Bronchial epithelial cell (primary cell): ENCODE measurements around the gene RAI1. TPM values are rescaled to one million over a fixed set of nuclear protein-coding genes. Genes with fewer than 3 reads are reported as not detected.

ENCODE experiments used
- DNase-seq: peaks from one replicate; pipeline ENCODE4 v3.0.0-alpha.2; 2010; ENCODE audit warnings: low read depth
- FAIRE-seq: peaks from 2 replicates; lab custom pipeline; 2011; peaks lifted over from hg19 to GRCh38; lab: Jason Lieb, UNC
- H3K27me3 ChIP-seq: 2 replicates; pipeline ENCODE4 v1.5.1; 2011; ENCODE audit warnings: low read length; ENCODE audit not compliant: control insufficient read depth, insufficient read depth
- H3K36me3 ChIP-seq: 2 replicates; pipeline ENCODE4 v1.5.1; 2011; ENCODE audit warnings: low read length; ENCODE audit not compliant: control insufficient read depth, insufficient read depth
- H3K4me3 ChIP-seq: 2 replicates; pipeline ENCODE4 v1.5.1; 2011; ENCODE audit warnings: mild to moderate bottlenecking, low read depth, low read length, control low read depth
- total RNA-seq: library from RNA; depleted of rRNA; stranded (reverse); fragments of >200 nt; gene quantifications from 2 replicates; pipeline ENCODE4 v1.2.1, GENCODE V29; 2014
- TF ChIP-seq, protein P1 (sequence below): IDR thresholded peaks from 2 replicates; pipeline ENCODE4 v1.5.1; 2011; ENCODE audit warnings: mild to moderate bottlenecking, moderate library complexity, low read length, control low read depth, inconsistent platforms; ENCODE audit not compliant: insufficient read depth, severe bottlenecking

RAI1 gene
- total RNA-seq, 1 donor from 2014 or later, result 7.4 TPM

DNA sequence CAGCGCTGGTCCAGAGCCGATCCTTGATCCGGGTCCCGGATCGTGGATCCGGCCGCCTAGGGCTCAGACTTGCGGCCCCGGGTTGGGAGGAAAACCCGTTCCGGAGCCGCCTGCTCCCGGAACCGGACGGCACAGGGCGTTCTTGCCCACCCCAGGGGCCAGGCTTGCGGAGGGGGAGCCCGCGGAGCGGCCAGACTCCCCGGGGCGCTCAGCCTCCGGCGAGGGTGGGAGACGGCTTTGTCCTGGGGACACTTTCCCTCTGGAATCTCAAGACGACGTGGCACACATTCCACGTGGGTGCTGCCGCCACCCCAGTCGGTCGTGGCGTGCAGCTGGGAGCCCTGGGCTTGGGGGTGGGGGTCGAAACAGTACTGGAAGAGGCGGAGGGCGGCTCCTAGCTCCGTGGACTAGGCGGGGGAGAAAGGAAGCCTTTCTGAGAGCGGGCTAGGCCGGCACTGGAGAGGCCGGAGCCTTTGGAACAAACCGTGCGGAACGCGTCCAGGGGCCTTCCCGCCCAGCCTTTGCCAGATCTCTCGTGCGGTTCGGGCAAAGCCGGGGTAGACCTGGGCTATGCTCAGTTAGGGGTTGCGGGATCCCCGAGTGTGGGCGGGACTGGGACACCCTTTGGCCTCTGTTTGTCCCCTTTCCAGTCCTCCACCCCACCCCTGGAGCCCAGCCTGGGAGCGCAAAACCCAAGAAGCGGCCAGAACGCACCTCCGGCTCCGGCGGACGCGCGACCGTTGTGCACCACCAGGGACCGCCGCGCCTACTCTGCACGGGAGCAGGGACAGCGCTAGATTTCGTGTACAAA is 129.0 kb downstream of the RAI1 start:
- Histone ChIP-seq H3K4me3 (no peak overlapping the region), H3K36me3 (peaks cover 31% of the 10 kb centered on the region), H3K27me3 (no peaks in the 10 kb centered on the region)
- TF ChIP-seq, protein P1, sequence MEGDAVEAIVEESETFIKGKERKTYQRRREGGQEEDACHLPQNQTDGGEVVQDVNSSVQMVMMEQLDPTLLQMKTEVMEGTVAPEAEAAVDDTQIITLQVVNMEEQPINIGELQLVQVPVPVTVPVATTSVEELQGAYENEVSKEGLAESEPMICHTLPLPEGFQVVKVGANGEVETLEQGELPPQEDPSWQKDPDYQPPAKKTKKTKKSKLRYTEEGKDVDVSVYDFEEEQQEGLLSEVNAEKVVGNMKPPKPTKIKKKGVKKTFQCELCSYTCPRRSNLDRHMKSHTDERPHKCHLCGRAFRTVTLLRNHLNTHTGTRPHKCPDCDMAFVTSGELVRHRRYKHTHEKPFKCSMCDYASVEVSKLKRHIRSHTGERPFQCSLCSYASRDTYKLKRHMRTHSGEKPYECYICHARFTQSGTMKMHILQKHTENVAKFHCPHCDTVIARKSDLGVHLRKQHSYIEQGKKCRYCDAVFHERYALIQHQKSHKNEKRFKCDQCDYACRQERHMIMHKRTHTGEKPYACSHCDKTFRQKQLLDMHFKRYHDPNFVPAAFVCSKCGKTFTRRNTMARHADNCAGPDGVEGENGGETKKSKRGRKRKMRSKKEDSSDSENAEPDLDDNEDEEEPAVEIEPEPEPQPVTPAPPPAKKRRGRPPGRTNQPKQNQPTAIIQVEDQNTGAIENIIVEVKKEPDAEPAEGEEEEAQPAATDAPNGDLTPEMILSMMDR, result no peak
- no peak for FAIRE-seq
- no peak for DNase-seq

DNA sequence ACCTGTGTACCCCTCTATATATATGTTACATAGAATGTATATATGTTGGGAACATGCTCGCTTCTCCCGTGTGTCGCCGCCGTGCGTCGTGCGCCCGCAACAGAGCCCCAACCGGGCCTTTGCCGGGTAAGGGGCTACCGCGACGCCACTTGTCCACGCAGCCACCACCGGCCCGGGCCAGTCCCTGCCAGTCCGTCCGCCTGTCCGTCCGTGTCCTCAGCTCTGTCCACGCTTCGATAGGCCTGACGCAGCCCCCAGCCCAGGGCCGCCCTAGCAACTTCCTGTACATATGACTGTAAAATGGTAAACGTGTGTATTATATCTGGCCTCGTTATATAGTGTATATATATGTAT is 129.6 kb downstream of the RAI1 start:
- TF ChIP-seq, protein P1, result no peak
- no peak overlapping the region for H3K4me3 ChIP-seq
- DNase-seq (no peak), FAIRE-seq (no peak)
- no peaks in the 10 kb centered on the region for H3K27me3 ChIP-seq
- peaks cover 32% of the 10 kb centered on the region for H3K36me3 ChIP-seq

DNA sequence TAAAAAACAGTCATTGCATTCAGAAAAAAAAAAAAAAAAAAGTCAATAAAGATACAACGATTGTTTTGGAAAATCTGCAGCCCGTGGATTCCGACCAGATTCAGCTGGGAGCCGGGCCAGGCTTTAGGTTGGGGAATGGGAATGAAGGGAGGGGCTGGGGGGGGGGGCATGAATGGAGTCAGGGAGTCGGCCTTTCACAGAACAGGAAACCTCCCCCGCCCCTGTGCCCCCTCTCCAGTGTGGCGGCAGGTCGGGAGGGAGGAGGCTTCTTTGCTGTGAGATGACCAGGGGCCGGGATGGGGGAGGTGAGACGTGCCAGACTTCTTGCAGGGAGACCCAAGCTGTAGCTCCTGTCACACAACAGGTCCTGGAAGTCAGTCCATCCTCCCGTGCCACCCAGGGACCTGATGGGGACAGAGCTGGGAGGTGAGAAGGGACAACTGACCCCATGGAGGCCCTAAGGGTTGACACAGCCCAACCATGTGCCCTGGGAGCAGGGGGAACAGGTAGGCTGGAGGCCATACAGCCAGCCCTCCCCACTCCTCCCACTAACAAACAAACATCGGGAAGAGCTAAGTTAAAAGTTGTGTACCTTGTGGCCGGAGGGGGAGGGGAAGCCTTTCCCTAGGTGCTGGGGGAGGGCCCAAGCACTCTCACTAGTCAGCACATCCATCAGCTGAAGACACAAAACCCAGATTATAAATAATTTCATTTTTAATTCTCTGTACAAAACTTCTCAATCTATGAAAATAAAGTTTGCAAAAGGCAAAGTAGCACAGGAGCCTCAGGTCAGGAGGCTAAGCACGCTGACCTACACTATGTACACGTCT is 130.3 kb downstream of the RAI1 start:
- Histone ChIP-seq H3K4me3 (no peak overlapping the region), H3K27me3 (no peaks in the 10 kb centered on the region), H3K36me3 (peaks cover 35% of the 10 kb centered on the region)
- TF ChIP-seq, protein P1, result no peak
- no peak for FAIRE-seq
- DNase-seq, result no peak

DNA sequence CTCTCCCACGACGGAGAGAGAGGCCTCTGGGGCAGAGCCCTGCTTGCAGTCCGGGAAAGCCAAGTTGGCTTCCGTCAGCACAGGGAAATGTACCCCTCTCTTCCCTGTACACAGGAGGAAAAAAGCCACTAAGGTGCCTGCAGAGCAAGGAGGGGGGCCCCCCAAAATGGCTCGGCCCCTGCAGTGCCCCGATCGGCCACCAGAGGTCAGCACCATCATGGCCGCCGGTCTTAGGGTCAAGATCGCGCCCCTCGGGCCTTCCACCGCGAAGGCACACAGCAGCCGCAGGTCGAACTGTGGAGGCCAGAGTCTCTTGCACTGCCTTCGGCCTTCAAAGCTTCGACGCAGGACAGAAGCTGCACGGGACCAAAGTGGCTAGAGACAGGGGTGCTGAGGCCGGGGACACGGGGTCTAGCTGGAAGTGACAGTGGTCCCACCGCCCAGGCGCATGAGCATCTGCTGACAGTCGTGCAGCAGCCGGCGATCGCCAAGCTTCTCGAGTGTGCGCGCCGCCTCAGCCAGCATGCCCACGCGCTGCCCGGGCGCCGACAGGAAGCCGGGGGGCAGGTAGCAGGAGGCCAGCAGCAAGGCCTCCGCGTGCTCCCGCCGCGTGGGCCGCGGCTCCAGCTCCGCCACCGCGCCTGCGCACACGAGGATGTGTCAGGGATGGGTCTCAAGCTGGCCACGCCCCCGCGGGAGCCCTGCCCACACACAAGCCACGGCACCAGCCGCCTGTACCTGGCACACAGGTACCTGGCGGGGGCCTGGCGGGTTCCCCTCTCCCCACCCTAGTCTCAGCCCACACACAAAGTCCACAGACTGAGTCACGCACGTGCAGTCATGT is 131.2 kb downstream of the RAI1 start:
- H3K36me3 ChIP-seq, result peaks cover 41% of the 10 kb centered on the region
- no peak for FAIRE-seq
- DNase-seq, result peak; percentile 40
- H3K4me3 ChIP-seq, result no peak overlapping the region
- no peaks in the 10 kb centered on the region for H3K27me3 ChIP-seq
- TF ChIP-seq, protein P1, result peak; percentile 94

DNA sequence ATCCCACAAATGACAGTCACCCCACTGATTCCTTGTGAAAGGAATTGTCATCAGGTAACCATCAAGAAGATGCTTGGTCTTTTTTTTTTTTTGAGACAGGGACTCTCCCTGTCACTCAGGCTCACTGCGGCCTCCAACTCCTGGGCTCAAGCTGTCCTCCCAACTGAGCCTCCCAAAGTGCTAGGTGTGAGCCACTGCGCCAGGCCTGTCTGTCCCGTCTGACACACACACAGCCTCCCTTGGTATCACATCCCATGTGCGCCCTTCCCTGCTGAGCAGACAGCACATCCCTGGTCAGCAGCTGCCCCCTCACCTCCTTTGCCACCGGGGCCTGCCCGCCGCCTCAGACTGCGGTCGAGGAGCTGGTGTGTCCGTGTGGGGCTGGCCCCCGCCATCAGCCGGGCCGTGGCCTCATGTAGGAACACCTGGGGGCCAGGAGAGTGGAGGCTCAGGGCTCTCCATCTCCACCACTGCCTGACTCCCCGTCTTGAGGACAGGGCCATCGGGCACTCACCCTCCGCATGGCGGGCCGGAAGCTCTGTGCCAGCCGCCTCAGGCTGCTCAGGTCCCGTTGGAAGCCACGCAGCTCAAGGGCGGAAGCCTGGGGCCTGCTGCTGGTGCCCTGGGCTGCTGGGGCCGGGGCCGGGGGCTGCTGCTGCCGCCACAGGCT is 131.9 kb downstream of the RAI1 start:
- H3K27me3 ChIP-seq, result no peaks in the 10 kb centered on the region
- FAIRE-seq, result no peak
- no peak for DNase-seq
- peaks cover 47% of the 10 kb centered on the region for H3K36me3 ChIP-seq
- H3K4me3 ChIP-seq, result no peak overlapping the region
- TF ChIP-seq, protein P1, result no peak
